AG08395 (cell line): ENCODE data around the gene CCZ1.
"Not testable (repeated sequence)": the region's sequence is repeated elsewhere in the genome, so short reads cannot be mapped to it uniquely, and the experiment has no call there.

Experiments used
- DNase-seq: peaks from one replicate; pipeline ENCODE4 v3.0.0; 2012; ENCODE audit warnings: mixed read lengths, low spot score

CCZ1 gene

DNA sequence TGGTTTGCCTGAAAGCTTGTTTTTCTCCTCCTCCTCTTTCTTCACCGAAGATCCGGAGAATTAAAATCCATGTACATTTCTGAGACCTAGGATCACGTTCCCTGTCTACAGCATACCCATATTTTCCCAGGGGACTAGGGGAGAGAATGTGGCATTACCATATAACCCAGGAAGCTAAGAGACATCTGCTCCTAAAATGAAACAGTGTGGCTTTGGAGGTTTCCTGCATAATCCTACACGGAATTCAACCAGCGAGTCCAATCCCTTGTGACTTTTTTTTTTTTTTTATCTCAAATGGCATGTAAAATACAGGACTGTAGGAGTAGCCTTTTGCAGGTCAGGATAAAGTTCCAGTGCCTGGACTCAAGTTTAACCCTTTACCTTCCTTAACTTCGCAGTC lies 10.3 kb downstream of the CCZ1 start:
- DNase-seq, result not testable (repeated sequence)

DNA sequence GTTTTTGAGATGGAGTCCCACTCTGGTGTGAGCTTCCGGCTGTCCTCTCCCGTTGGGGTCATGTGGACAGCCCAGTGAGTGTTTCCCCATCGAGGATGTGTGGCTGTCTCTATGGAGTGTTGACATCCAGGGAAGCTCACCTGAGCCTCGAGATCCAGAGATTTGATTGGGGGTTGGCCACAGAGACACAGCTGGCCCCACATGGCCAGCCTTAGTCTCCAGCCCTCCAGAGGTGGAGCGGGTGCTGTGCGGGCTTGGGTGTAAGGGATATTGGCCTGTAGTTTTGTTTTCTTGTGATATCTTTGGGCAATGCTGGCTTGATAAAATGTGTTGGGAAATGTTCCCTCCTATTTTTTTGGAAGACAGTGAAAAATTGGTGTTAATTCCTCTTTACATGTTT lies 18.0 kb downstream of the CCZ1 start:
- not testable (repeated sequence) for DNase-seq

- DNase-seq, result not testable (repeated sequence)
These were observed 25.6 kb downstream of the CCZ1 start for GRCh38 chr7:5924180-5924579.

- DNase-seq, result not testable (repeated sequence)
These were observed 26.1 kb downstream of the CCZ1 start for GRCh38 chr7:5924630-5925029.

DNA sequence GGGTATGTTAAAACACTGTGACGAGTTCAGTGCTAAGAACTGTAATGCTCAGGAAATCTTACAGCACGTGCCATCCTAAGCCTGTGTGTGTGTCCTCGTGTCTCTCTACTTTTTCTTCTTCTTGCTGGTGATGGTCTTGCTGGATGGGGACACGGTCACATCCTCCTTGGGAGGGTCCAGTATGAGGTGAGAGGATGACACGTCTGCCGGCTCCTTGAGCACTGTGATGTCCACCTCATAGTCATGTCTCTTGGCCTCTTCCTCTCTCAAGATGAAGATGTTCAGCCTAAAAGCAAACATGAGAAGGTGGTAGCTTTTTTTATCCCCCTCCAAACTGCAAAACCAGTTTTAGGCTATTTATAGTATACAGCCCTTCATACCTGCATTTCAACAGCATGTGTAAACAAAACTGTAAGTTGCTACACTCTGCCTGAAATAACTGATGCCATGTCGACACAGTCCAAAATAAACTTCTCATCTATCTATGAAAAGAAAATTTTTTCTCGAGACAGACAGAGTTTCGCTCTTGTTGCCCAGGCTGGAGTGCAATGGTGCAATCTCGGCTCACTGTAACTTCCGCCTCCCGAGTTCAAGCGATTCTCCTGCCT lies 27.8 kb downstream of the CCZ1 start:
- DNase-seq, result not testable (repeated sequence)

DNA sequence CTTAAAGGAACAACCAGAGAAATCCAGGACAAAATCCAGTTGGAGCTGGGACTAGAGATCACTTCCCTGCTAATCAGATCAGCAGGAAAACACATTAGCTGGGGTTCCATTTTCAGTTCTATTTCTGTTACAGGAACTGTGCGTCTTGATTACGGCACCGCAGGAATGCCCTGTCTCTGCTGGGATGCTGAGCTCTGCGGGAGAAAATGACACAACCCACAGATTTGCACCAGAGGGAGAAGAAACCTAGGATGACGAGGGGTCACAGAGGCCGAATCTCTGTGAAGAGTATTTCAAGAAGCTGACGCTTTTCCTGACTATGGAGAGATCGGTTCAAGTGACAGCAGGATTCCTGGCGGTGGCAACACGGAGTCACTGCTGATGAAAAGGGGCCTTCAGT lies 31.8 kb downstream of the CCZ1 start:
- not testable (repeated sequence) for DNase-seq

GRCh38 chr7:5931250-5931649 lies 32.7 kb downstream of the CCZ1 start:
- DNase-seq, result not testable (repeated sequence)

- DNase-seq, result not testable (repeated sequence)
These were observed 33.5 kb downstream of the CCZ1 start for GRCh38 chr7:5931905-5932644.

DNA sequence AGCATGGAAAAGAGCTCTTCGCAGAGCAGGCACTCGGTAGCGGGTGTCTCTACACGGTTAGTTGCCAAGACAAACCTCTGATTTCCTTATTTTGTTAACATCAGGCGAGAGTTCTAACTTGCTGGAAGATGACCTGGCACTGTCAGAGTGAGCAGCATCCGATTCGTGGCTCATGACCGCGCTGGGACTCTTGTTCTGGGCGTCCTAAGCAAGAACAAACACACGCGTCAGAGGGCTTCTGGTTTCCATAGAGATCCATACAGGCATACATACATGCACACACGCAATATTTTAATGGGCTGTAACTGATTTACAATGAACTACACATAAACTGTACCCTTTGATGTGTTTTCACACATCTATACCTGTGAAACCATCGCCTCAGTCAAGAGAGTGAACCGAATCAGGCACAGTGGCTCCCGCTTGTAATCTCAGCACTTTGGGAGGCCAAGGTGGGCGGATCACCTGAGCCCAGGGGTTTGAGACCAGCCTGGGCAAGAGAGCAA lies 36.5 kb downstream of the CCZ1 start:
- DNase-seq, result not testable (repeated sequence)

- DNase-seq, result not testable (repeated sequence)
These were observed 64.7 kb downstream of the CCZ1 start for GRCh38 chr7:5963205-5963604.

DNA sequence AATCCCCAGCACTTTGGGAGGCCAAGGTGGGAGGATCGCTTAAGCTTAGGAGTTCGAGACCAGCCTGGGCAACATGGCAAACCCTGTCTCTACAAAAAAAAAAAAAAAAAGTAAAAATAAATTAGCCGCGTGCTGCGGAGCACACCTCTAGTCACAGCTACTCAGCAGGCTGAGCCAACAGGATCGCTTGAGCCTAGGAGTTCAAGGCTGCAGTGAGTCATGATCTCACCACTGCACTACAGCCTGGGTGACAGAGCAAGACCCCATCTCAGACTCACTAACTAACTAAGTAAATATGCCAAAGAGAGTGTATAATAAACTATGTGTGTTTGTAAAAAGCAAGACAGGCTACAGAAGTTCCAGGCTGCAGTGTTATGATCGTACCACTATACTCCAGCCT lies 65.3 kb downstream of the CCZ1 start:
- DNase-seq, result not testable (repeated sequence)

- DNase-seq, result not testable (repeated sequence)
These were observed 71.9 kb downstream of the CCZ1 start, which contains the start of gene RSPH10B for GRCh38 chr7:5970347-5970911. Gene RSPH10B (minus strand): TSS chr7:5970689. CDS start chr7:5967116, 3,573 bp downstream.

- DNase-seq, result not testable (repeated sequence)
These were observed 75.0 kb downstream of the CCZ1 start for GRCh38 chr7:5973580-5973979.
